PC-3 (cell line): Measurements from ENCODE around the gene ZFP64. TPM values are rescaled to one million over a fixed set of nuclear protein-coding genes. Genes with fewer than 3 reads are reported as not detected.

Experiments
- ATAC-seq: fragments of 200-7000 bp; cut with Tn5 transposase; 2 replicates; pipeline ENCODE4 v1.9.1; 2020; ENCODE audit warnings: mild to moderate bottlenecking, moderate library complexity
- BruUV-seq: library from RNA; stranded (reverse); fragments of 400-500 nt; replicated peaks from 2 replicates; lab custom pipeline; 2021; lab: Mats Ljungman, UMichigan
- CTCF ChIA-PET: fragments of 300-600 bp; sonication (Branson Sonifier 250); formaldehyde crosslinking; loops from one replicate; lab custom pipeline; 2022; ENCODE audit warnings: antibody characterized with exemption; lab: Charles Lee
- POLR2A ChIA-PET: fragments of 300-600 bp; sonication (Branson Sonifier 250); formaldehyde crosslinking; loops from one replicate; lab custom pipeline; 2022; ENCODE audit warnings: antibody characterized with exemption; ENCODE audit not compliant: unreplicated experiment; lab: Charles Lee
- DNase-seq: peaks from one replicate; pipeline ENCODE4 v3.0.0-alpha.2; 2015
- H2AFZ ChIP-seq: fragments of 300-600 bp; sonication (generic); 2 replicates; pipeline ENCODE4 v1.6.0; 2016; ENCODE audit warnings: antibody characterized with exemption, low read length
- H3F3A ChIP-seq: fragments of 300-600 bp; sonication (generic); one replicate; pipeline ENCODE4 v1.6.0; 2017; ENCODE audit warnings: antibody characterized with exemption, low read length, control low read depth, mild to moderate bottlenecking; ENCODE audit not compliant: unreplicated experiment
- H3K27ac ChIP-seq: fragments of 300-600 bp; sonication (generic); 2 replicates; pipeline ENCODE4 v1.5.1; 2016; ENCODE audit warnings: mild to moderate bottlenecking, low read length
- H3K27me3 ChIP-seq: fragments of 300-600 bp; sonication (generic); 2 replicates; pipeline ENCODE4 v1.6.1; 2016; ENCODE audit warnings: low read length, mixed read lengths
- H3K36me3 ChIP-seq: fragments of 300-600 bp; sonication (generic); 2 replicates; pipeline ENCODE4 v1.6.1; 2016; ENCODE audit warnings: low read depth, mixed run types, low read length, mixed read lengths
- H3K4me1 ChIP-seq: fragments of 300-600 bp; sonication (generic); 2 replicates; pipeline ENCODE4 v1.5.1; 2016; ENCODE audit warnings: low read length; ENCODE audit not compliant: insufficient read depth
- H3K4me2 ChIP-seq: fragments of 300-600 bp; sonication (generic); 2 replicates; pipeline ENCODE4 v1.6.0; 2016; ENCODE audit warnings: low read length
- H3K4me3 ChIP-seq: fragments of 300-600 bp; sonication (generic); 2 replicates; pipeline ENCODE4 v1.5.1; 2016; ENCODE audit warnings: mild to moderate bottlenecking, low read length, mixed read lengths
- H3K79me2 ChIP-seq: fragments of 300-600 bp; sonication (generic); 2 replicates; pipeline ENCODE4 v1.6.1; 2017; ENCODE audit warnings: low read length, mixed read lengths
- H3K9ac ChIP-seq: fragments of 300-600 bp; sonication (generic); 2 replicates; pipeline ENCODE4 v1.6.0; 2016; ENCODE audit warnings: mild to moderate bottlenecking, low read length
- H3K9me2 ChIP-seq: fragments of 300-600 bp; sonication (generic); replicated peaks from 2 replicates; pipeline ENCODE4 v1.6.1; 2016; ENCODE audit warnings: mixed run types, low read length, mixed read lengths
- H3K9me3 ChIP-seq: fragments of 300-600 bp; sonication (generic); 2 replicates; pipeline ENCODE4 v1.6.1; 2016; ENCODE audit warnings: low read length, mixed read lengths
- H4K20me1 ChIP-seq: fragments of 300-600 bp; sonication (generic); 2 replicates; pipeline ENCODE4 v1.6.1; 2016; ENCODE audit warnings: low read length, mixed read lengths
- CTCF ChIP-seq: fragments of 300-600 bp; sonication (generic); conservative IDR thresholded peaks from 2 replicates; pipeline ENCODE4 v1.5.1; 2017; ENCODE audit warnings: antibody characterized with exemption, low read depth, mild to moderate bottlenecking, low read length
- EZH2 ChIP-seq: fragments of 300-600 bp; sonication (generic); IDR thresholded peaks from one replicate; pipeline ENCODE4 v1.6.1; 2017; ENCODE audit warnings: antibody characterized with exemption, mild to moderate bottlenecking, low read length; ENCODE audit not compliant: unreplicated experiment
- EZH2phosphoT487 ChIP-seq: fragments of 300-600 bp; sonication (generic); IDR thresholded peaks from 2 replicates; pipeline ENCODE4 v1.6.1; 2018; ENCODE audit warnings: mild to moderate bottlenecking, antibody characterized with exemption, low read length, borderline replicate concordance
- intact Hi-C: fragments of 100-400 bp; cut with micrococcal nuclease; formaldehyde crosslinking; loops from 2 replicates; pipeline ENCODE4 v1.9.0; 2023
- total RNA-seq: library from RNA; depleted of rRNA; stranded (reverse); fragments of >200 nt; gene quantifications from 2 replicates; pipeline ENCODE4 v1.2.3, GENCODE V29; 2014

The ZFP64 gene
- total RNA-seq, 1 experiment from 2014 or later: 16.6 TPM

DNA sequence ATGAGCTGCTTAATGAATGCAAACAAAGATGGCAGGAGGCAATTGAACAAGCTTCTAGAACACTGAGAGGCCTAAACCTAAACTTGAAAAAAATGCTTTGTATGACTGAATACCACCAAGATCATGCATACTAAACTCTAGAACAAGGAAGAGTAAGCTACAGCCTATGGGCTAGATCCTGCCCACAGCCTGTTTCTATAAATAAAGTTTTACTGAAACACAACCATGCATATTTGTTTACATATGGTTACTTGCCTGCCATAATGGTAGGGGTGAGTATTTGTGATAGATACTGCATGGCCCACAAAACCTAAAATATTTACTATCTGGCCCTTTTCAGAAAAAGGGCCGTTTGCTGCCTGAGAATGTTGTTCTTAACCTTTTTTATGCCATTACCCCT, 37.0 kb downstream of the ZFP64 start:
- Histone ChIP-seq H3K27me3 (no peaks in the 10 kb centered on the region), H3K4me3 (no peak overlapping the region), H3F3A (no peaks in the 10 kb centered on the region), H3K79me2 (no peaks in the 10 kb centered on the region), H3K4me2 (no peak overlapping the region), H2AFZ (no peak overlapping the region), H3K9me3 (no peaks in the 10 kb centered on the region), H3K27ac (no peak overlapping the region), H4K20me1 (no peaks in the 10 kb centered on the region), H3K4me1 (no peaks in the 10 kb centered on the region), H3K9ac (no peak overlapping the region), H3K36me3 (peaks cover 23% of the 10 kb centered on the region), H3K9me2 (no peaks in the 10 kb centered on the region)
- TF ChIP-seq CTCF (no peak), EZH2phosphoT487 (no peak), EZH2 (no peak)
- no TSS peak for BruUV-seq
- ATAC-seq: no peak
- no peak for DNase-seq
- ChIA-PET POLR2A (no interaction called here), CTCF (no interaction called here)
- intact Hi-C loops: no loop called here

DNA sequence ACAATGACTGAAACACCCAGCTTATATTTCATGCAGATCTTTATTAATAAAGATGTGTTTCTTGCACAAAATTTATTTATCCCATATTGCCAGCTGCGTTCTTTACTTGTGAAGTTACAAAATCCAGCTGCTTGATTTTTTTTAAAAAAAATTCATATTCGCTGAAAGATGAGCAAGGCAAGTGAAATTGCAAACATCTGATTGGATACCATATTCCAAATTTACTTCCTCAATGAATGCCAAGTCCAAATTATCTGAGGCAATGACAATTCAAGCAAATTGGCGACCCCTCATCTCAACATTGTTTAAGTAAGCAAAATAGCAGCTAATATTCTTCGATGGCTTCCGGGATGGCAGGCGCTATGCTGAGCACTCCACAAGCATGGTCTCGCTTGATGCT, 37.7 kb downstream of the ZFP64 start:
- Histone ChIP-seq H3K4me2 (no peak overlapping the region), H3K36me3 (peaks cover 16% of the 10 kb centered on the region), H3K79me2 (no peaks in the 10 kb centered on the region), H3K4me1 (no peaks in the 10 kb centered on the region), H3K27me3 (no peaks in the 10 kb centered on the region), H3K4me3 (no peak overlapping the region), H3K9ac (no peak overlapping the region), H2AFZ (no peak overlapping the region), H3F3A (no peaks in the 10 kb centered on the region), H3K9me2 (no peaks in the 10 kb centered on the region), H3K9me3 (no peaks in the 10 kb centered on the region), H4K20me1 (no peaks in the 10 kb centered on the region), H3K27ac (no peak overlapping the region)
- TF ChIP-seq EZH2phosphoT487: no peak
- no peak for TF ChIP-seq CTCF
- TF ChIP-seq EZH2: no peak
- intact Hi-C loops: no loop called here
- CTCF ChIA-PET: no interaction called here
- DNase-seq (no peak), ATAC-seq (no peak)
- POLR2A ChIA-PET: no interaction called here
- no TSS peak for BruUV-seq

DNA sequence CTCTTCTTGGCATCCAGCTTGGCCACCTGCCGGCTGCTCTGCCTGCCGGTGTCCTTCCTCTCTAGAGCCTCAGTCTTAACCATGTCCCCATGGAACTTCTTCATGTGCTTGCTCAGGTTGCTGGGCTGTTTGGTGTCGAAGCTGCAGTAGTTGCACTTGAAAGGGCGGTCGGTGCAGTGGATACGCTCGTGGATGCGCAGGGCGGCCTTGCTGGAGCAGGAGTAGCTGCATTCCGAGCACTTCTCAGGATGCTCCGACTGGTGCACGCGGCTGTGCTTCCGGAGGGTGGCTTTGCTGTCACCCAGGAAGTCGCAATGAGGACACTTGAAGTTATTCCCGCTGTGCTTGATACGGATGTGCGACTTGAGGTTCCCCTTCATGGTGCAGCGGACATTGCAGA, 38.7 kb downstream of the ZFP64 start:
- no peaks in the 10 kb centered on the region for H3K9me2 ChIP-seq
- intact Hi-C loops: no loop called here
- H3K4me3 ChIP-seq: no peak overlapping the region
- no peaks in the 10 kb centered on the region for H3K27me3 ChIP-seq
- no peaks in the 10 kb centered on the region for H4K20me1 ChIP-seq
- H3K4me1 ChIP-seq: no peaks in the 10 kb centered on the region
- ATAC-seq: no peak
- TF ChIP-seq CTCF (no peak), EZH2 (no peak), EZH2phosphoT487 (no peak)
- no peak overlapping the region for H2AFZ ChIP-seq
- no peak for DNase-seq
- ChIA-PET POLR2A (no interaction called here), CTCF (no interaction called here)
- H3F3A ChIP-seq: no peaks in the 10 kb centered on the region
- H3K4me2 ChIP-seq: no peak overlapping the region
- H3K36me3 ChIP-seq: peaks cover 8% of the 10 kb centered on the region
- no peaks in the 10 kb centered on the region for H3K9me3 ChIP-seq
- no TSS peak for BruUV-seq
- H3K79me2 ChIP-seq: no peaks in the 10 kb centered on the region
- no peak overlapping the region for H3K27ac ChIP-seq
- H3K9ac ChIP-seq: no peak overlapping the region
